Adrenal gland (tissue), 5 donors: ENCODE measurements around the gene RPL27.

ENCODE experiments used
- CTCF ChIP-seq, 6 experiments: fragments of 450-650 bp in 4 of 6; fragments of 200-600 bp in 2 of 6; sonication (generic) in 1 of 6; IDR thresholded peaks; 1 replicate in 5 of 6; 2 replicates in 1 of 6; pipeline versions ENCODE4 v1.5.1 to v1.8.0; 2016 to 2021; ENCODE audit warnings: antibody characterized with exemption in 6 of 6, mild to moderate bottlenecking in 2 of 6, moderate library complexity in 1 of 6
- POLR2A ChIP-seq, 2 donors: fragments of 450-650 bp; IDR thresholded peaks; one replicate each; pipeline ENCODE4 v1.6.1; 2017; ENCODE audit warnings: antibody characterized with exemption in 2 of 2, mild to moderate bottlenecking in 2 of 2, moderate library complexity in 1 of 2
- donor health status: DM: no; HTN: no; CAD: no.

GRCh38 chr17:43040655-43041054 is 42.4 kb downstream of the RPL27 start:
- no peak for TF ChIP-seq CTCF (IDR thresholded peaks at IDR 0.05)
- no peak for TF ChIP-seq POLR2A (IDR thresholded peaks at IDR 0.05)
